ENCODE data around the gene SPN. TPM values are rescaled to one million over a fixed set of nuclear protein-coding genes. Genes with fewer than 3 reads are reported as not detected.
A peak's percentile ranks its signal among the peaks of the same experiment; 100 is the strongest.

Gene SPN
- total and polyA plus RNA-seq, 3 donors from 2014 or later = 0.74 to 3.2 TPM; not detected in 1

- H3K27me3 ChIP-seq = no peaks in the 10 kb centered on the region
- TF ChIP-seq POLR2A (IDR thresholded peaks at IDR 0.05) = no peak
- TF ChIP-seq CTCF (IDR thresholded peaks at IDR 0.05) = peak in 2 of 3 experiments; percentile 53 to 75
- peak; percentile 35 for DNase-seq
- peaks cover 5% of the 10 kb centered on the region for H3K4me1 ChIP-seq
- WGBS, 2 donors = 36 to 47% methylated on average over 17 of the region's 17 CpGs
- H3K36me3 ChIP-seq (ENCODE audit: low read depth, missing control alignments) = no peaks in the 10 kb centered on the region
- no peak overlapping the region for H3K4me3 ChIP-seq
- no peak overlapping the region for H3K27ac ChIP-seq
- intact Hi-C loops (cut with DNase I; ENCODE audit: low total_unique reads) = no loop called here
- H3K9me3 ChIP-seq = no peaks in the 10 kb centered on the region
These were observed 47.5 kb downstream of the SPN start for GRCh38 chr16:29710227-29711219.

- Histone ChIP-seq H3K4me3 (no peak overlapping the region), H3K4me1 (peaks cover 5% of the 10 kb centered on the region), H3K36me3 (ENCODE audit: low read depth, missing control alignments) (no peaks in the 10 kb centered on the region), H3K9me3 (no peaks in the 10 kb centered on the region), H3K27ac (no peak overlapping the region), H3K27me3 (no peaks in the 10 kb centered on the region)
- DNase-seq = no peak
- TF ChIP-seq CTCF (IDR thresholded peaks at IDR 0.05) (no peak), POLR2A (IDR thresholded peaks at IDR 0.05) (no peak)
- intact Hi-C loops (cut with DNase I; ENCODE audit: low total_unique reads) = no loop called here
- 62 to 67% methylated on average over 4 of the region's 4 CpGs for WGBS, 2 donors
These were observed 49.8 kb downstream of the SPN start for GRCh38 chr16:29712809-29713208.

- H3K27me3 ChIP-seq = no peaks in the 10 kb centered on the region
- no peak overlapping the region for H3K27ac ChIP-seq
- H3K9me3 ChIP-seq = no peaks in the 10 kb centered on the region
- no peak overlapping the region for H3K4me3 ChIP-seq
- peaks cover 5% of the 10 kb centered on the region for H3K4me1 ChIP-seq
- no peaks in the 10 kb centered on the region for H3K36me3 ChIP-seq (ENCODE audit: low read depth, missing control alignments)
- TF ChIP-seq POLR2A (IDR thresholded peaks at IDR 0.05) (no peak), CTCF (IDR thresholded peaks at IDR 0.05) (no peak)
- intact Hi-C loops (cut with DNase I; ENCODE audit: low total_unique reads) = no loop called here
- DNase-seq = no peak
- 88 to 93% methylated on average over 2 of the region's 2 CpGs for WGBS, 2 donors
These were observed 51.3 kb downstream of the SPN start for GRCh38 chr16:29714396-29714795.

- WGBS, 2 donors = 24 to 32% methylated on average over 1 of the region's 1 CpG
- TF ChIP-seq POLR2A (IDR thresholded peaks at IDR 0.05) = no peak
- no peak for TF ChIP-seq CTCF (IDR thresholded peaks at IDR 0.05)
- Histone ChIP-seq H3K36me3 (ENCODE audit: low read depth, missing control alignments) (no peaks in the 10 kb centered on the region), H3K9me3 (no peaks in the 10 kb centered on the region), H3K4me3 (no peak overlapping the region), H3K27ac (no peak overlapping the region), H3K27me3 (no peaks in the 10 kb centered on the region), H3K4me1 (peaks cover 5% of the 10 kb centered on the region)
- intact Hi-C loops (cut with DNase I; ENCODE audit: low total_unique reads) = no loop called here
- no peak for DNase-seq
These were observed 51.9 kb downstream of the SPN start for GRCh38 chr16:29714972-29715371.
